ENCODE results near the gene SLC2A9.

SLC2A9 gene

GRCh38 chr4:9963328-9963727 lies 58.0 kb downstream of the SLC2A9 start:
- TF ChIP-seq CTCF (IDR thresholded peaks at IDR 0.05; ENCODE audit: insufficient read depth, missing control alignments) = no peak
- FAIRE-seq (no peak), DNase-seq (ENCODE audit: insufficient read length, low spot score) (no peak)

GRCh38 chr4:9962611-9963314 lies 58.5 kb downstream of the SLC2A9 start:
- FAIRE-seq = no peak
- TF ChIP-seq CTCF (IDR thresholded peaks at IDR 0.05; ENCODE audit: insufficient read depth, missing control alignments) = no peak
- DNase-seq (ENCODE audit: insufficient read length, low spot score) = no peak

GRCh38 chr4:9954468-9954867 lies 66.8 kb downstream of the SLC2A9 start:
- DNase-seq (ENCODE audit: insufficient read length, low spot score) = no peak
- TF ChIP-seq CTCF (IDR thresholded peaks at IDR 0.05; ENCODE audit: insufficient read depth, missing control alignments) = no peak
- FAIRE-seq = no peak

GRCh38 chr4:9953089-9953488 lies 68.2 kb downstream of the SLC2A9 start:
- no peak for TF ChIP-seq CTCF (IDR thresholded peaks at IDR 0.05; ENCODE audit: insufficient read depth, missing control alignments)
- FAIRE-seq (no peak), DNase-seq (ENCODE audit: insufficient read length, low spot score) (no peak)

GRCh38 chr4:9952415-9952950 lies 68.8 kb downstream of the SLC2A9 start:
- DNase-seq (ENCODE audit: insufficient read length, low spot score) = no peak
- no peak for FAIRE-seq
- TF ChIP-seq CTCF (IDR thresholded peaks at IDR 0.05; ENCODE audit: insufficient read depth, missing control alignments) = no peak

GRCh38 chr4:9949573-9949972 lies 71.7 kb downstream of the SLC2A9 start:
- no peak for TF ChIP-seq CTCF (IDR thresholded peaks at IDR 0.05; ENCODE audit: insufficient read depth, missing control alignments)
- DNase-seq (ENCODE audit: insufficient read length, low spot score) (no peak), FAIRE-seq (no peak)
